ENCODE measurements around the gene FAM72C.
"Not testable (repeated sequence)": the region's sequence is repeated elsewhere in the genome, so short reads cannot be mapped to it uniquely, and the experiment has no call there.

DNA sequence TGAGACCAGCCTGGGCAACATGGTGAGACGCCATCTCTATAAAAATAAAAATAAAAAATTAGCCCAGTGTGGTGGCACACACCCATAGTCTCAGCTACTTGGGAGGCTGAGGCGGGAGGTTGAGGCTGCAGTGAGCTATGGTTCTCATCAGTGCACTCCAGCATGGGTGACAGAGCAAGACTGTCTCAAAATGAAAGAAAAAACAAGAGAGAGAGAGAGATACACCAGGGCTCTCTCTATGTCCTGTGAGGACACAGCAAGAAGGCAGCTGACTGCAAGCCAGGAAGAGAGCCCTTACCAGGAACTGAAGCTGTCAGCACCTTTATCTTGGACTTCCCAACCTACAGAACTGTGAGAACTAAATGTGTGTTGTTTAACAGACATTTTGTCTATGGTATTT lies 32.1 kb downstream of the FAM72C start:
- not testable (repeated sequence) for TF ChIP-seq CTCF (IDR thresholded peaks at IDR 0.05); ZFX (IDR thresholded peaks at IDR 0.05; ENCODE audit: borderline replicate concordance)
